PC-9 (cell line): Measurements from ENCODE around the gene ZNF45.
"Not testable (repeated sequence)": the region's sequence is repeated elsewhere in the genome, so short reads cannot be mapped to it uniquely, and the experiment has no call there.

ENCODE experiments used
- CTCF ChIP-seq: fragments of 200-600 bp; sonication (generic); conservative IDR thresholded peaks from 2 replicates; pipeline ENCODE4 v1.6.1; 2017; ENCODE audit warnings: mixed run types, antibody characterized with exemption, mild to moderate bottlenecking, moderate library complexity
- EZH2 ChIP-seq: fragments of 200-600 bp; sonication (generic); IDR thresholded peaks from 2 replicates; pipeline ENCODE4 v1.8.0; 2017; ENCODE audit warnings: antibody characterized with exemption, low read depth

- not testable (repeated sequence) for TF ChIP-seq EZH2, CTCF
These were observed 14.7 kb upstream of the ZNF45 start for GRCh38 chr19:43949803-43950202.
